GM19452 (cell line): ENCODE measurements around the gene RPL6.
"Not testable (repeated sequence)": the region's sequence is repeated elsewhere in the genome, so short reads cannot be mapped to it uniquely, and the experiment has no call there.

Source experiments
- ATAC-seq: cut with Tn5 transposase; IDR thresholded peaks from one replicate; pipeline ENCODE4 v1.9.1; 2021; ENCODE audit not compliant: unreplicated experiment

The RPL6 gene

DNA sequence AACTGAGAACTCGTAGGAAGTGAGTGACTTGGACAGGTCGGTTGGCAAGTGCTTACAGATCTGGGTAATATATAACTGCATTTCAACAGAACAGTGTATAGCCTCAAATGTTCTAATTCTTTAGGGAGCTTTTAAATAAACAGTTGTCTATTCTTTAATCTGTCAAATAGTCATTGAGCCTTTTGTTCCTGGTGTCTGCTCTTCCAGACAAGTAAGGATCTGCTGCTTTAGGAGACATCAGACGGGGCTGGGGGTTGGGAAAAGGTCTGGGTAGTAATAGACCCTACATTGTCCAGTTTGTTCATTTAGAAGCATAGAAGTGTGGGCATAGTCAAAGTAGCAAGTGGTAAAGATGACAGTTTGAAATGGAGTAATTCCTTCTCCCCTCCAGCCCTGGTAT, 11.3 kb upstream of the RPL6 start:
- ATAC-seq: no peak

DNA sequence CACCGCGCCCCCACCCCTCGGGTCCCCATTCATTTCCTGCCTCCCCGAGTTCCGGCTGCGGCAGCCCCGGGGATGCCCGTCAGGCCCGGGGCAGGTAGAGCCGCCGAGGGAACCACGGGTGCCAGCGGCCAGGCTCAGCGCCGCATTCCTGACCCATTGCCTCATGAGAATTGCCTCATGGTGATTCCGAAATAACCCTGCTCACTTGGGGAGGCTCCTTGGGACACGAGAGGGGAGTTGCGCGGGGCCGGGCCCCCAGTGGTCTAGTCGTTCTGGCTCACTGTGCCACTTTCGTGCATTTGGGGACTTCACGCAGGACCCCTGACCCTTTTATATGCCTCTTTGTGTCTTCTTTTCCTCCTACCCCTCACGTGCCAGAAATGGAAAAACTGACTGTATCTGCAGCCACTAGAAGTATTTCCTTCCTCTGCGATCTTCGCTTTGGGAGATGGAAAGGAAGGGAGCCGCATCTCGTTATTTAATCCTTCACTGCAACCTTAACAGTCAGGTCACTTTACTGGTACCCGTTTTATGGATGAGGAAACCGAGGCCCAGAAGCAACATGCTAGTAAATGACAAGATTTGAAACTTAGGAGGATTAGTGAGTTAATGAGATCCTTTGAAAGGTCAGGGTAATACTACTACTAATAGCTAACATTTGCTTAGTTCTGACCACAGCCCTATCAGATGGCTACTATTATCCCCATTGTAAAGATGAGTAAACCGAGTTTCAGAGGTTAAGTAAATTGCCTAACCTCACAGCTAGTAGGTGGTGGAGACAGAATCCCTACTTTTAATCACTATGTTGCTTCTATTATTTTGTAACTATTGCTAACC, 10.1 kb upstream of the RPL6 start:
- peak; percentile 46 for ATAC-seq

DNA sequence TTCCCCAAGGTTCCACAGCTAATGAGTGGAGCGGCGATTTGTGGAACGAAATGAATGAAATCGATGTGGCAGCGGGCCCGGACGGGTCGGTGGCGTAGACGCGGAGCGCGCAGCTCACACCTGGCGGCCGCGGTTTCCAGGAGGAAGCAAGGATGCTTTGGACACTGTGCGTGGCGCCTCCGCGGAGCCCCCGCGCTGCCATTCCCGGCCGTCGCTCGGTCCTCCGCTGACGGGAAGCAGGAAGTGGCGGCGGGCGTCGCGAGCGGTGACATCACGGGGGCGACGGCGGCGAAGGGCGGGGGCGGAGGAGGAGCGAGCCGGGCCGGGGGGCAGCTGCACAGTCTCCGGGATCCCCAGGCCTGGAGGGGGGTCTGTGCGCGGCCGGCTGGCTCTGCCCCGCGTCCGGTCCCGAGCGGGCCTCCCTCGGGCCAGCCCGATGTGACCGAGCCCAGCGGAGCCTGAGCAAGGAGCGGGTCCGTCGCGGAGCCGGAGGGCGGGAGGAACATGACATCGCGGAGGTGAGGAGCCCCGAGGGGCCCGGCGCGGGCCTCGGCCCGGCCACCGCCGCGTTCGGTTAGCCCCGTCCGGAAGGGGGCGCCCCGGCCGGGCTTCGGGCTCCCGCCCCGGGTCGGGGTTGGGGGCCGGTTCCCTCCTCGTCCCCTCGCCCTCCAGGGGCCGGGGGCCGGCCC, 9.3 kb upstream of the RPL6 start, which contains the start of gene PTPN11:
Gene PTPN11 (plus strand): TSS at position 340 of the 689 bp plus-strand sequence. CDS start 165 bp downstream, at position 505.
- peak; percentile 68 for ATAC-seq

DNA sequence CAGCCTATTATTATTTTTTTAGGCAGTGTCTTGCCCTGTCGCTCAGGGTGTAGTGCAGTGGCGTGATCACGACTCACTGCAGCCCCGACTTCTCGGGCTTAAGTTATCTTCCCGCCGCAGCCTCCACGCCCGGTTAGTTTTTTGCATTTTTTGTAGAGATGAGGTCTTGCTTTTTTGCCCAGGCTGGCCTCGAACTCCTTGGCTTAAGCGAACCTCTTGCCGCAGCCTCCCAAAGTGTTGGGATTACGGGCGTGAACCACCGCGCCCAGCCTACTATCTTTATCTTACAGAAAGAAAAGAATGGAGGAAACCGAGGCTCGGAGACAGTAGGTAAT, 8.8 kb upstream of the RPL6 start:
- no peak for ATAC-seq

DNA sequence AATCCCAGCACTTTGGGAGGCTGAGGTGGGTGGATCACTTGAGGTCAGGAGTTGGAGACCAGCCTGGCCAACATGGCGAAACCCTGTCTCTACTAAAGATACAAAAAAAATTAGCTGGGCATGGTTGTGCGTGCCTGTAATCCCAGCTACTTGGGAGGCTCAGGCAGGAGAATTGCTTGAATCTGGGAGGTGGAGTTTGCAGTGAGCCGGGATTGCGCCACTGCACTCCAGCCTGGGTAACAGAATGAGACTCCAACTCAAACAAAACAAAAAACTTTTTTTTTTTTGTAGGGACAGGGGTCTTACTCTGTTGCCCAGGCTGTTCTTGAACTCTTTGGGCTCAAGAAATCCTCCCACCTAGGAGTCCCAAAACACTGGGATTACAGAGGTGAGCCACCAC, 6.1 kb upstream of the RPL6 start:
- not testable (repeated sequence) for ATAC-seq

DNA sequence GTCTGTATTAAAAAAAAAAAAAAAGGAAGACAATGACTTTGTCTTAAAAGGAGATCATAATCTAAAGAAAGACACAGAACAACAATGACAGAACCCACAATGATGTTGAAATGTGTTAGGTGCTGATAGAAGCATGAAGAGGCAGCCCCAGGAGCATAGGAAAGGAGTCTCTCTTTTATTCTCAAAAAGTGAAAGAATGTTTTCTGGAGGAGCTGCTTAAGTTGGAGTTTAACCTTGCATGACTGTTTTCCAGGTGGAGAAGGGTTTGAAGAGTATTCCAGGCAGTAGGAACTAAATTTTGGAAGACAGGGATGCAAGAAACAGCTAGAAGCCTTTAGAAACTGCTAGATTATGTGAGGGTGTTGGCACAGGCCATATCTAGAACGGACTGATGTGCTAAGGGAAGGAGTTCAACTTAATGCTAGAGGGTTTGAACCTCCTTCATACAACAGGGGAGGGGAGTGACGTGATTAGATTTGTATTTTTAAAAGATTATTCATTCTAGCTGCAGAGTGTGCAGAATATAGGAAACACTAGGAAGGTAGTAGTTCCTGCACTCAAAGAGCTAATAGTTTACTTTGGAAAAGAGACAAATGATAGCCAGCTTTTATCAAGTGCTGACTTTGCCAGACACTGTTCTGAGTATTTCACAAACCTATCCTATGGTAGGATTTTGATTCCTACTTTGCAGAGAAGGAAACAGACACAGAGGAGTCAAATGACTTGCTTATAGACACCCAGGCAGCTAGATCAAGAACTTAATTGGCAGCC, 4.6 kb upstream of the RPL6 start:
- no peak for ATAC-seq

DNA sequence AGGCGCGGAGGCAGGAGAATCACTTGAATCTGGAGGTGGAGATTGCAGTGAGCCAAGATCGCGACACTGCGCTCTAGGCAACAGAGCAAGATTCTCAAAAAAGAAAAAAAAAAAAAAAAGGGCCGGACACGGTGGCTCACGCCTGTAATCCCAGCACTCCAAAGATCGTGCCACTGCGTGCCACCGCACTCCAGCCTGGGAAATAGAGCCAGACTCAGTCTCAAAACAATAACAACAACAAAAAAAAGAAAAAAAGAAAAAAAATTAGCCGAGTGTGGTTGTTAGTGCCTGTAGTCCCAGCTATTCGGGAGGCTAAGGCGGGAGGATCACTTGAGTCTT, 470 bp upstream of the RPL6 start:
- no peak for ATAC-seq

DNA sequence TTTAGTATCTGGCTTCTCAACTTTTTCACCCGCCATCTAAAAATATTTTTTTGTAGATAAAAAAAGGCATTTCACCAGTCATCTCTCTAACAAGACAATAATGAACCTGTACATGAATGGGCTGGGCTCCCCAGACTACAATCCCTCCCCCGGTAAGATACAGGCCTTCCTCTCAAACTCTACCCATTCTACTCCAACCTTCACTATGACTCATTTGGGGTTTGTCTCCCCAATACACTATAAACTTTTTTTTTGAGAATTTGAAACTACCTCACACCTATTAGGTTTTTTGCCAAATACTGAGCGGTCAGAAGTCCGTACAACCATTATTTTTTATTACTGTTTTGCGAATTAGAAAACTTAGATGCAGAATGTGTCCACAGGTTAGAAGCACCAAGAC, 784 bp downstream of the RPL6 start:
- no peak for ATAC-seq

DNA sequence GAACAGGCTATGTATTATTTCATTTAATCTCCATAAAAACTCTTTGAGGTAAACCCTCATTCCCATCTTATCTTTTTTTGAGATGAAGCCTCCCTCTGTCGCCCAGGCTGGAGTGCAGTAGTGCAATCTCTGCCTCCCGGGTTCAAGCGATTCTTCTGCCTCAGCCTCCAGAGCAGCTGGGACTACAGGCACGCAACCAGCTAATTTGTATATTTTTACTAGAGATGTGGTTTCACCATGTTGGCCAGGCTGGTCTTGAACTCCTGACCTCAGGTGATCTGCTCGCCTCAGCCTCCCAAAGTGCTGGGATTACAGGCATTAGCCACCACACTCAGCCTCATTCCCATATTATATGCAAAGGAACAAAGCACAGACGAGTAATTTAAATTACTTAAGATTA, 1.7 kb downstream of the RPL6 start:
- not testable (repeated sequence) for ATAC-seq

DNA sequence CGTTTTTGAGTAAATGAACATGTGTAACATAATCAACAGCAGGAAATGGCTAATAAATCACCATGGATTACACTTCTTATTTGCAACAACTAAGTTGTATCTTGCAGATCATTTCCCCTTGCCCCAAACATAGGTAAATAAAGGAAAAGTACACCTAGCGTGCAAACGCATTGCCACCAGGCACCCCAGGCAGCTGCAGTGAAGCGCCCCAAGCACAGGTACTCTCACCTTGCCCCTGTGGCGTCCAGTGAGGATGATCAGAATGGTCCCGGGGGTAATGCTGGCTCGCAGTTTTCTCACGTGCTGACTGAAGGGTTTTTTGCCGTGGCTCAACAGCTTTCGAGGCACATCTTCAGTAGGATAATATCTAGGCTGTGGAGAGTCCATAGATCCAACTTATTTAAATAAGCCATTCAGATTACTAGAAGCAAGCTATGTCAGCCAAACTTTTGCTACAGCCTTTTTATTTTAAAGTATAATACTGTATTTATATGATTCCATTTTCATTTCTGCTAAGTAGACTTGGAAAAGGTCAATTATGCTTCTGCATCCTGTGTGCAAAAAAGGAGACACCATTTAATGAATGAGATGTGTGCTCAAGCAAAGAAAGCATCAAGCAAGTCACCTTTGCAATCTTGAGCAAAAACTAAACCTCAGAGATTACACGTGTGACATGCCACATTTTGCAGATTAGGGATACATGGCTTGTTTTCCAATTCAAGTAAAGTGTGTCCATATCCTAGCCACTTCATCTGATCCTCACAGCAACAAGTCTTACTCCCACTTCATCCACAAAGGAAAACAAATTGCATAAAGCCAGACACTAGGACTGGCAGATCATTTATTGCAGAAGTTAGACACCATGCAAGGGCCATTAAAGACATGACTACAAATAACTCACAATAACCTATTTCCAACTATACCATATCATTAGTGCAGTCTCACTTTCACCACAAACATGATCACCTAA, 2.6 kb downstream of the RPL6 start:
- no peak for ATAC-seq

DNA sequence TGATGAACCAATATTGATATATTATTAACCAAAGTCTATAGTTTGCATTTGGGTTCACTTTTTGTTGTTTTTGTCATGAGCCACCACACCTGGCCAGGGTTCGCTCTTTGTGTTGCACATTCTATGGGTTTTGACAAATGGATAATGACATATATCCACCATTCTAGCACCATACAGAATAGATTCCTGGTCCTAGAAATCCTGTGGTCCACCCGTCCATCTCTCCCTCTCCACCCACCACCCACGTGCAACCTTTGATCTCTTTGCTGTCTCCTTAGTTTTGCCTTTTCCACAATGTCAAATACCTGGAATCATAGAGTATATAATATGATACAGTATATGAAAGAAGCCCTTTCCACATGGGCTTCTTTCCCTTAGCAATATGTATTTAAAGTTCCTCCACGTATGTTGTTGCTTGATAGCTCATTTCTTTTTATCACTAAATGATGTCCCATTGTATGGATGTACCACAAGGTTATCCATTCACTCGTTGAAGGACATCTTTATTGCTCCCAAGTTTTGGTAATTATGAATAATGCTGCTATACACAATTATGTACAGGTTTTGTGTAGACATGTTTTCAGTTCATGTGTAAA, 7.4 kb downstream of the RPL6 start:
- no peak for ATAC-seq

DNA sequence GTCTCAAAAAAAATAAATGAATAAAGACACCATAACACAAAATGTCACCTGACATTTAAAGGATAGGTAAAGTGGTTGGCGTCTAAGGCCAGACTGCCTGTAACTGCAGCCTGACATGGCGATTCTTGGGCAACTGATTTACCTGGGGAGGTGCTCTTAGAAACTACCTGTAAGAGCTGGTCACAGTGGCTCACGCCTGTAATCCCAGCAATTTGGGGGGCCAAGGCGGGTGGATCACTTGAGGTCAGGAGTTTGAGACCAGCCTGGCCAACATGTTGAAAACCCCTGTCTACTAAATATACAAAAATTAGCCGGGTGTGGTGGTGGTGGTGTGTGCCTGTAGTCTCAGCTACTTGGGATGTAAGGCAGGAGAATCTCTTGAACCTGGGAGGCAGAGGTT, 8.4 kb downstream of the RPL6 start:
- ATAC-seq: no peak

DNA sequence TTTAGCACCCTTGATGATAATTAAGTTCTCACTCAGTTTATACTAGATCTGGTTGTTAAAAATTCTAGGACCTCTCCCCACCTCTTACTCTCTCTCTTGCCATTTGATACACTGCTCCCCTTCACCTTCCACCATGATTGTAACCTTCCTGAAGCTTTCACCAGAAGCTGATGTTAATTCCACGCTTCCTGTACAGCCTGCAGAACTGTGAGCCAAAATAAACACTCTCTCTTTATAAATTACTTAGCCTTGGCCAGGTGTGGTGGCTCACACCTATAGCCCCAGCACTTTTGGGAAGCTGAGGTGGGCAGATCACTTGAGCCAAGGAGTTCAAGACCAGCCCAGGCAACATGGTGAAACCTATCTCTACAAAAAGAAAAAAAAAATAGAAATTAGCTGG, 16.1 kb downstream of the RPL6 start:
- no peak for ATAC-seq

DNA sequence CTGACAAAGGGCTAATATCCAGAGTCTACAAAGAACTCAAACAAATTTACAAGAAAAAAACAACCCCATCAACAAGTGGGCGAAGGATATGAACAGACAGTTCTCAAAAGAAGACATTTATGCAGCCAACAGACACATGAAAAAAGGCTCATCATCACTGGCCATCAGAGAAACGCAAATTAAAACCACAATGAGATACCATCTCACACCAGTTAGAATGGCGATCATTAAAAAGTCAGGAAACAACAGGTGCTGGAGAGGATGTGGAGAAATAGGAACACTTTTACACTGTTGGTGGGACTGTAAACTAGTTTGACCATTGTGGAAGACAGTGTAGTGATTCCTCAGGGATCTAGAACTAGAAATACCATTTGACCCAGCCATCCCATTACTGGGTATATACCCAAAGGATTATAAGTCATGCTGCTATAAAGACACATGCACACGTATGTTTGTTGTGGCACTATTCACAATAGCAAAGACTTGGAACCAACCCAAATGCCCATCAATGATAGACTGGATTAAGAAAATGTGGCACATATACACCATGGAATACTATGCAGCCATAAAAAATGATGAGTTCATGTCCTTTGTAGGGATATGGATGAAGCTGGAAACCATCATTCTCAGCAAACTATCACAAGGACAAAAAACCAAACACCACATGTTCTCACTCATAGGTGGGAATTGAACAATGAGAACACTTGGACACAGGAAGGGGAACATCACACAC, 19.3 kb downstream of the RPL6 start:
- ATAC-seq: not testable (repeated sequence)

DNA sequence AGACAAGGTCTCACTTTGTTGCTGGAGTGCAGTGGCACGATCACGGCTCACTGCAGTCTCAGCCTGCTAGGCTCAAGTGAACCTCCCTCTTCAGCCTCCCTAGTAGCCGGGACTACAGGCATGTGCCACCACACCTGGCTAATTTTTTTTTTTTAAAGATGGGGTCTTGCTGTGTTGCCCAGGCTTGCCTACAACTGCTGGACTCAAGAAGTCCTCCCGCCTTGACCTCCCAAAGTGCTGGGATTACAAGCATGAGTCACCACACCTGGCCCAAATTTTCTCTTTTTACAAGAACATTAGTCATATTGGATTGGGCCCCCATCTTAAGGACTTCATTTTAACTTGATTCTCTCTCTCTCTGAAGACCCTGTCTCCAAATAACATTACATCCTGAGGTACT, 20.2 kb downstream of the RPL6 start:
- ATAC-seq: no peak

DNA sequence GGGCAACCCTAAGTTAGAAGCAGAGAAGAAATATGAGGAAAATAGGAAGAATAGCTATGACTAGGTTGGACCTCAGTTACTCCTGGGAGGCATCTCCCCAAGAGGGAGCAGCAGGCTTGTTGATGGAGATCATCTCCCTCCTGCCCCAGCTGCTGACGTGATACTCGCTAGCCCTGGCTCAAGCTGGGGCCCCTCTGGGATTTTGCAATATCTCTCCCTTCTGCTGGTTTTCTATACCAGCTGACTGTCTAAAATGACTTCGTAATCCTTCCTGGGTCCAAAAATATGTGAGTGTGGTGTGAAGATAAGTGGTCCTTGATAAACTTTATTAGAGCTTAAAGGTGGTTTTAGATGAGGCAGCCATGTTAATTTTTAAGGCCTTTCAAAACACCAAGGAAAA, 22.7 kb downstream of the RPL6 start:
- no peak for ATAC-seq

DNA sequence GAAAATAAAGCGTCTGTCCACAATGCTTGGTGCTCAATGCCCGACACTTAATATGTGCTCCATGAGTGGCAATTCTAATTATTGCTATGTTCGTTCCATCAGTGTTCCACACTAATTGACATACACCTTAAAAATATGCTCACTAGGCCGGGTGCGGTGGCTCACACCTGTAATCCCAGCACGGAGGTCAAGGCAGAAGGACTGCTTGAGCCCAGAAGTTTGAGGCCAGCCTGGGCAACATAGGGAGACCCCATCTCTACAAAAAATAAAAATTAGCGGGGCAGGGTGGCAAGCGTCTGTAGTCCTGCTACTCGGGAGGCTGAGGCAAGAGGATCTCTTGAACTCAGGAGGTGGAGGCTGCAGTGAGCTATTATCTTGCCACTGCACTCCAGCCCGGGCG, 26.5 kb downstream of the RPL6 start:
- ATAC-seq: no peak

DNA sequence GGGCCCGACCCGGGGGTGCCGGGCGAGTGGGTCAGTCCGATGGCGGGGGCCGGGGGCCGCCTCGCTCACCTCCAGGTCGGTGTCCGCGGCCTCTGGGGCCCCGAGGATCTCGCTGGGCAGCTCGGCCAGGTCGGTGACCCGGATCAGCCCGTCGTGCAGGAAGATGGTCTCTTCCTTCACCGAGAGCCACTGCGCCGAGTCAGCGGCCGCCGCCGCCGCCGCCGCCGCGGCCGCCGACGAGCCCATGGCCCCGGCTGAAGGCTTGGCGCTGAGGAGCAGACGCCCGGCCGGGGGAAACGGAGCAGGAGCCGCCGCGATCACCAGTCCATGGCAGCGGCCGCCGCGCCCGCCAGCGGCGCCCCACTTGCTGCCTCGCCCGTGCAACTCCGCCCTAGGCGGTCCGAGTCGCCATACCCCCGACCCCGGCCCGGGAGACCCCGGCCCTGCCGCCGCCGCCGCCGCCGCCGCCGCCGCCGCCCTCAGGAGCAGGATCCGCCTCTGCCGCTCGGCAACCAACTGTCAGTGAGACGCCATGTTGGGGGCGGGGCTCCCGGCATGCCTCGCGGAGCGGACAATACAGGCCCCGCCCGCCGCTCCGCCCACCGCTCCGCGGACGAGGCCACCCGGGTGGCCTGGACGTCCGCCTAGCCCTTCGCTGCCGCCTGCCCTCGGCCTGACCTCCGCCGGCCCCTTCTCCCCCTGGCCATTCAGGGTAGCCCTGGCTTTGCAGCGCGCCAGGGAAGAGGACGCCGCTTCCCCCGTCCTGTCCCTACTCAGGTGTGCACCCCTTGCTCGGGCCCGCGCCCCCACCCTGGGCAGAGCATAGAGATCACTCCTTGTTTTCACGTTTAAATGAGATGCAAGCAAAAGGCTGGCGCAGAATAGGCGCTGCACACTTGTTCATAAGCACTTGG, 27.3 kb downstream of the RPL6 start, which contains the start of gene HECTD4:
Gene HECTD4 (minus strand): TSS at position 549 of the 914 bp plus-strand sequence. CDS start 303 bp downstream, at position 246.
- ATAC-seq: peak; percentile 94
